CD4-positive, alpha-beta T cell treated with Interleukin-6 at 100 ng/mL for 8 hours (primary cell): ENCODE results near the gene COPS9.

Experiments
- DNase-seq: peaks from one replicate; pipeline ENCODE4 v3.0.0-alpha.2; 2020; ENCODE audit warnings: mixed read lengths, low spot score

Gene COPS9

DNA sequence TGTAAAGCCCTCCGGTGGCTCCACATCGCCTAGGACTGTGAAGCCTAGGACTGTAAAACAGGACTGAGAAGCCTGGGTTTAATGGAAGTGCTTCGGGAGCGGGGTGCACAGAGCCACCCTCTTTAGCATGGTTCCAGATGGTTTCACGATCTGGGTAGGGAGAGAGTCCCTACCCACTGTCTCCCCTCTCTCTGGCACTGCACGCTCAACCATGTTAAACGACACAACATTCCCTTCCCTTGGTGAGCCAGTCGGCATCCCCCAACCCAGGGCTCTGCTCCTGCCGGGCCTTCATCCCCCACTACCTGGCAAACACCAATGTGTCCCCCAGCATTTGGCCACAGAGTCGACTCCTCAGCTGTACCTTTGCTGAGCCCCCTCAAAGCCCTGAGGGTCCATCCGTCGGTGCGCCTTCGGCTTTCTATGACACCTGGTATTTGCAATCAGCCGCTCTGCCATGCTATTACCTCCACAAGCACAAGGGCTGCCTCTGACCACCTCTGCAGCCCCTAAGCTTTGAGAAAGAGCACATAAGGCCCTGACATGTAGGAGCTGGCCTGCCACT is 1.1 kb downstream of the COPS9 start:
- no peak for DNase-seq

DNA sequence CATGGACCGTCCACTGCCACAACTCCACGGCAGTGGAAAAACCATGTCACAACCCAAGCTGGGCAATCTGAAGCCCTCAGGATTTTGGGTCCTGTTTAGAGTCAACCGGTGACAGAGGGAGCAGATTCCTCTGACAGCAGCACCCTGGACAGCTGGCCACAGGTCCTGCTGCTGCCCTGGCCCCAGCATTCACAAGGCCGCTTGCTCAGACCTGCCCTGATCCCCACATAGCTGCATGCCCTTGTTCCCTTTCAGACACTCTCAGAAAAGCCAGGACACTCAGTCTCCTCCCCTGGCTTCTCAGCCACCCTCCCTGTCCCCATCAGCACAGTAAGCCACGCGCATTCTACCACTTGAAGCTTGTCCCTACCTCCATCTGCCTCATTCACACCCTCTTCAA is 1.6 kb downstream of the COPS9 start:
- no peak for DNase-seq

GRCh38 chr2:240133401-240133800 is 2.7 kb downstream of the COPS9 start:
- DNase-seq = no peak

DNA sequence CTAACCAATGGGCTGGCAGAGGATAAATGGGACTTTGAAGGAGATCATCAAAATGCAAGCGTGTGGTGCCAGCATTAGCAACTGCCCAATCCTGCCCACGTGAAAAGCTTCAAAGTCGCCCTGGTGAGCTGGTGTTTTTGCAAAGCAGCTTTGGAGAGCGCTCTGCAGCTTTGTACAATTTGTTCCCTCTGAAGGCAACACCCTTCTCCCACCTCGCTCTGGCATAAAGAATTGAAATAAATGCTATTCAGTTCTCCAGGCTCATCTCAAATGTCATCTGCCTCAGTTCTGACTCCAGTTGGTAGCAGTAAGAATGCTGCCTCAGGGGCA is 3.5 kb downstream of the COPS9 start:
- DNase-seq = no peak

DNA sequence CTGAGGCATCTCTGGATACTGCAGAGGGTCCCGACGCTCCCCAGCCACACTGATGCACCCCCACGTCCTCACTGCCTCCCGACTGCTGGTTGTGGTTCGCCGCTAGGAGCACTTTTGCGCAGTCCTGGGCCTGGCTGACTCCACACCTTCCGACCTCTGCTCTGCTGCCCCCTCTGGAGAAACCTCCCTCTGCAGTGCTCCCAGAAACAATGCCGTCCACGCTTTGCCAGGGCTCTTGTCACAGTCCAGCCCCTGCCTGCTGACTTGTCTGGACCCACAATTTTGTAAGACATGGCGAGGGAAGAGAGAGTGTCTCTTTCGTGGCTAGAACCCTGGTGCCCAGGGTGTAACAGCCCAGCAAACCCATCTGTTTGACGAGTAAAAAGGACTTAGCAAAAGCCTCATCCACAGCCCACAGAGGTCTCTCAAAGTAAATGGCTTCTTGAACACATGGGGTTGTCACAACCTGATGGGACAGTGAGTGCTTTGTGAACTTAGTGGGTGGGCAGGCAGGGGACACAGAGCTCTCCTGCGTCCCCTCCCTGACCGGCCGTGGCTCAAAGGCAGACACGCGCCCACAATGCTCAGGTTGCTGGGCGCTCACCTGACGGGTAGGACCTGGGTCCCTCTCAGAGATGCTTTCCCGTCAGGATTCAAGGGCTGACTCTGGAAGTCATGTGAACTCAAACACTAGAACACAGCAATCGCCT is 4.0 kb downstream of the COPS9 start:
- DNase-seq = no peak

DNA sequence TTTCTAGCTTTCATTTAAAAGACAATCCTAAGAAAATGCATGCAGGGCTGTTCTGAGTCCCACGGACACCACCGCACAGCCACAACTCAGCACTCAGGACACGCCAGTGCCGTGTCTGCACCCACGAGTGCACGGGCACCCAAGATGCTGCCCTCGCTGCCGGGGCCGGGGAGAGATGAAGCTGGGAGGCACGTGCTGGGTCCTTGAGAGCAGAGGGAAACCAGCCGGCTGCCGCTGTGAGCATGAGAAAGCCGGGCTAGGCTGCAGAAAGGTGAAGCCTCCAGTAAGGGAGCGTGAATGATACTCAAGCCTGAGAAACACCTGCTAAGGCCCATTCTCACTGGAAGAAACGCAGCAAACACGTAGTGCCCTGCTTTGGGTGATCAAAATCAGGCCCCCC is 4.8 kb downstream of the COPS9 start:
- DNase-seq = no peak

GRCh38 chr2:240130393-240131195 is 5.5 kb downstream of the COPS9 start:
- no peak for DNase-seq

- no peak for DNase-seq
These were observed 6.2 kb downstream of the COPS9 start for GRCh38 chr2:240129731-240130392.

- no peak for DNase-seq
These were observed 6.8 kb downstream of the COPS9 start for GRCh38 chr2:240129311-240129710.

DNA sequence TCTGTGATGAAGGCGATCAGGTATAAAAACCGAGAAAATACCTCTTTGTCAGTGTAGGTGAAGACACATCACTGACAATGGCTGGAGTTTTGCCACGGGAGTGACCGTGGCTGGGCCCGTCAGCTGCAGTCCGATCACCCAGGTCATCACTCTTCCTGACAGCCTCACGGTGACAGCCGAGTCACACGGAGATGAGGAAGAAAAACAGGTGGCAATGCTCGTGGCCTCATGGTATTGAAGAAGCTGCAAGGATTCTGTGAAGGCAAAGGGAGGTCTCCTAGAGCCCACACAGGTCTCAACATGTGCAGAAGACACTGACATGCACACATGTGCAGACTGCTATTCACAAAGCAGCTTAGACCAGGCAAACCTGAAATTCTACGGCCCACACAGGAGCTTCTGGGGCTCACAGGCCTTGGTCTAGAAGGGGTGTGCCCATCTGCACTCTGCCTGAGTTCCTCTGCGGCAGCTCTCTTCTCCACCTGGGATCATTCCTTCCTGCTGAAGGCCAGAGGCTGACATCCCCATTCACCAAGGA is 7.4 kb downstream of the COPS9 start:
- DNase-seq = no peak

- no peak for DNase-seq
These were observed 8.0 kb downstream of the COPS9 start for GRCh38 chr2:240127911-240128607.

DNA sequence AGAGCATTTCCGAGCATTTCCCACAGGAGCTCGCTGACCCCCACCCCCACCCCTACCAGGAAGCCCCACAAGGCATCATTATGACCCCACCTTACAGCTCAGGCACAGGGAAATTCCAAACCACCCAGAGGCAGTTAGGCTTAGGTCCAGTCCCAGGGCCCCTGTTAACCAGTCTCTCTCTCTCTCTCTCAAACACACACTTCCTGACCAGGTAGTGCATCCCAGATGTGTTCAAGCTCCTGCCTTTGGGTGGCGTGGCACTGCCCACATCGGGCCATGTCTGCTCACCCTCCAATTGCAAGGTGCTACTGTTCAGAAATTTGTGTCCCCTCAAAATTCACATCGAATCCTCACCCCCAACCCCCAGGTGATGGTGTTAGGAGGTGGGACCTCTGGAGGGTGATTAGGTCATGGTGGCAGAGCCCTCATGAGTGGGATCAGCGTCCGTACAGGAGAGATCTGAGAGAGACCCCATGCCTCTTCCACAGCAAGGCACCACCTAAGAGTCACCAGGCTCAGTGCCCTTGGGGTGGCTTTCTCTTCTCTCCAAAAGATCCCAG is 8.8 kb downstream of the COPS9 start:
- DNase-seq = no peak

- DNase-seq = no peak
These were observed 9.4 kb downstream of the COPS9 start for GRCh38 chr2:240126731-240127130.

DNA sequence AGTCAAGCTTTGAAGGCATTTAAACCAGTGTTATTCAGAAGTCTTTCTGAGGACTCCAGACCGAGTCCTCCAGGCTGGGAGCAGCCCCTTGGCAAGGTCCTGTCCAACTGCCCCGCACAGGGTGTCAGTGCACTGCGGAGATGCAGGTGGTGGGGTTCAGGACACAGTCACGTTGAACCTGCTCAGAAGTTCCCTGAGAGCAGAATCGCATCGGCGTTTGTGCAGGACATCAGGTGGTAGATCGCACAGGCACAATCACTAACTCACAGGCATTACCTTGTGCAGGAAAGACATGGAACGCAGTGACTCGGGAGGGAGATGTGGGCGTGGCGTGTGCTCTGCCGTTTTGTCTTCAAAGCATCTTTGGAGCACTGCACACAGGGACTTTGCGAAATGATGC is 10.4 kb downstream of the COPS9 start:
- DNase-seq = no peak

DNA sequence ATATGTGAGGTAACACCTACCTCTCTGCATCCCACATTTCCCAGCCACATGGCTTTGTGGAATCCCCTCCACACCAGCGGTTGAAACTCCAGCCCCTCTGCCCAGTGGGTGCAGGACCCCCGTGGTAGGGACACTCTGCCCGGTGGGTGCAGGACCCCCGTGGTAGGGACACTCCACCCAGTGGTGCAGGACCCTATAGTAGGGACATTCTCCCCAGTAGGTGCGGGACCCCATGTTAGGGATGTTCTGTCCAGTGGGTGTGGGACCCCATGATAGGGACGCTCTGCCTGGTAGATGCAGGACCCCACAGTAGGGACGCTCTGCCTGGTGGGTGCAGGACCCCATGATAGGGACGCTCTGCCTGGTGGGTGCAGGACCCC is 11.5 kb downstream of the COPS9 start:
- no peak for DNase-seq

- no peak for DNase-seq
These were observed 12.1 kb downstream of the COPS9 start for GRCh38 chr2:240123821-240124650.

DNA sequence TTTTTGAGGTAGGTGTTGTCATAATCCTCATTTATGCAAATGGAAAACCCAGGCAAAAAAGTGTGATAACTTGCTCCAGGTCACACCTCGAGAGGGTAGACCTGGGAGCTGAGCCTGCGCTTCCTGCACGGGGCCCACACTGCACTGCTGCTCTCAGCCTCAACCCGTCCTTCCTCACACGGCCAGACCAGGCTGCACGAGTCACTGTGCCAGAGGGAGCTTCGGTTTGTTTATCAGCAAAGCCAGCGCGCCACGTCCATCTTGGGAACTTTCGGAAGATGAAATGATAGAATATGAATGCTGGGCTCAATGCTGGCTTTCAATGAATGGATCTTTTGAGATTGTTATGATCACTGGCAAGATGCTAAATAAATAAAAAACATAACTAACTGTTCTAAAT is 14.4 kb downstream of the COPS9 start:
- no peak for DNase-seq

DNA sequence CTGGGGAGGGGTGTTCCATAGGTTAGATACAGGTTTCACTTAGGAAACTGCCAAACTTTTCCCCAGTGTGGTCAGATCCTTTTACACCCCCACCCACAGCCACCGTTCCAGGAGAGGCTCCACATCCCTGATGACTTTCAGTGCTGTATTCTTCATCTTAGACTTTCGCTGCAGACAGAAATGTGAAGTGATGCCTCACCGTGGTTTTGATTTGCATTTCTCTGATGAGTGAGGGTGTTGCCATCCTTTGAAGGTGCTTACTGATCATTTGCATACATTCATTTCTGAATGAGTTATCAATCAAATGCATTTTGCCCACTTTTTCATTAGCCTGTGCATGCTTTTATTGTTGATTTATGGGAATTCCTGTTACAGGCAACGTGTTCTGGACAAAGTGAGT is 14.9 kb downstream of the COPS9 start:
- DNase-seq = no peak

DNA sequence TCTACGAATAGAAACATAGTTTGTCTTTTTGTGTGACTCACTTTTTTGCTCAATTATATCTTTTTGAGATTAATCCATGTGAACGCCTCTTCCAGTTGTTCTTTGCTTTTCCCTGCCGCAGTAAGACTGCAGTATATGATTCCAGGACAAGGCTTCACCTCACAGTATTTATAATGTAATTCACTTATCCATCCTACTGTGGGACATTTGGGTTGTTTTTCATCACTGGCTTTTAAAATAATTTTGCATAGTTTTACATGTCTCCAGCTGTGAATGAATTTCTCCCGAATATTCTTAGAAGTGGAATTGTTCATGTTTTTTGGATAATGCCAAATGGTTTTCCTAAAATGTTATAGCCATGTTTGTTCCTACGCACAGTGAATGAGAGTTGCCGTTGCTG is 21.9 kb downstream of the COPS9 start:
- DNase-seq = no peak

- DNase-seq = no peak
These were observed 23.0 kb downstream of the COPS9 start for GRCh38 chr2:240112914-240113690.
